LNCAP (cell line): ENCODE measurements around the gene GJB6.

Source experiments
- TF ChIP-seq, protein P1 (sequence below): fragments of 450-650 bp; IDR thresholded peaks from 2 replicates; pipeline ENCODE4 v1.5.1; 2017; ENCODE audit warnings: mild to moderate bottlenecking

The GJB6 gene

DNA sequence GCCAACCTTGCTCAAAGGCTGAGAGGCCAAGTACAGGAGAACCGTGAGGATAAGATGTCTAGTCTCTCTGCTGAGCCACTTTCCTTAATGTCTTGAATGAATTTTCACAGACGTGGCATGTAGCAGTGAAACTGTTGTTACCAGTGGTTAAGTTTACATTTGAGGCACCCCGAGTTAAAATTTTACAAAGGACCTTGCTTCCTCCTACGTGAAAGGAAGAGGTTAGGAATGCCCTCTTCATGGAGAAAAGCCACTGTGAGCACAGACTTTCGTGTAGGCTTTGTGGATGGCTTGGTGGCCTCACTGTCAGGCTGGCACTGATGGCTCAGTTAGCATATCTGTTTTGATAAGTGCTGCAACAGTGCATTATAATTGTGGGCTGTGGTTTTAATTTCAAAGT, 42.0 kb downstream of the GJB6 start:
- TF ChIP-seq, protein P1, sequence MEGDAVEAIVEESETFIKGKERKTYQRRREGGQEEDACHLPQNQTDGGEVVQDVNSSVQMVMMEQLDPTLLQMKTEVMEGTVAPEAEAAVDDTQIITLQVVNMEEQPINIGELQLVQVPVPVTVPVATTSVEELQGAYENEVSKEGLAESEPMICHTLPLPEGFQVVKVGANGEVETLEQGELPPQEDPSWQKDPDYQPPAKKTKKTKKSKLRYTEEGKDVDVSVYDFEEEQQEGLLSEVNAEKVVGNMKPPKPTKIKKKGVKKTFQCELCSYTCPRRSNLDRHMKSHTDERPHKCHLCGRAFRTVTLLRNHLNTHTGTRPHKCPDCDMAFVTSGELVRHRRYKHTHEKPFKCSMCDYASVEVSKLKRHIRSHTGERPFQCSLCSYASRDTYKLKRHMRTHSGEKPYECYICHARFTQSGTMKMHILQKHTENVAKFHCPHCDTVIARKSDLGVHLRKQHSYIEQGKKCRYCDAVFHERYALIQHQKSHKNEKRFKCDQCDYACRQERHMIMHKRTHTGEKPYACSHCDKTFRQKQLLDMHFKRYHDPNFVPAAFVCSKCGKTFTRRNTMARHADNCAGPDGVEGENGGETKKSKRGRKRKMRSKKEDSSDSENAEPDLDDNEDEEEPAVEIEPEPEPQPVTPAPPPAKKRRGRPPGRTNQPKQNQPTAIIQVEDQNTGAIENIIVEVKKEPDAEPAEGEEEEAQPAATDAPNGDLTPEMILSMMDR, result no peak

DNA sequence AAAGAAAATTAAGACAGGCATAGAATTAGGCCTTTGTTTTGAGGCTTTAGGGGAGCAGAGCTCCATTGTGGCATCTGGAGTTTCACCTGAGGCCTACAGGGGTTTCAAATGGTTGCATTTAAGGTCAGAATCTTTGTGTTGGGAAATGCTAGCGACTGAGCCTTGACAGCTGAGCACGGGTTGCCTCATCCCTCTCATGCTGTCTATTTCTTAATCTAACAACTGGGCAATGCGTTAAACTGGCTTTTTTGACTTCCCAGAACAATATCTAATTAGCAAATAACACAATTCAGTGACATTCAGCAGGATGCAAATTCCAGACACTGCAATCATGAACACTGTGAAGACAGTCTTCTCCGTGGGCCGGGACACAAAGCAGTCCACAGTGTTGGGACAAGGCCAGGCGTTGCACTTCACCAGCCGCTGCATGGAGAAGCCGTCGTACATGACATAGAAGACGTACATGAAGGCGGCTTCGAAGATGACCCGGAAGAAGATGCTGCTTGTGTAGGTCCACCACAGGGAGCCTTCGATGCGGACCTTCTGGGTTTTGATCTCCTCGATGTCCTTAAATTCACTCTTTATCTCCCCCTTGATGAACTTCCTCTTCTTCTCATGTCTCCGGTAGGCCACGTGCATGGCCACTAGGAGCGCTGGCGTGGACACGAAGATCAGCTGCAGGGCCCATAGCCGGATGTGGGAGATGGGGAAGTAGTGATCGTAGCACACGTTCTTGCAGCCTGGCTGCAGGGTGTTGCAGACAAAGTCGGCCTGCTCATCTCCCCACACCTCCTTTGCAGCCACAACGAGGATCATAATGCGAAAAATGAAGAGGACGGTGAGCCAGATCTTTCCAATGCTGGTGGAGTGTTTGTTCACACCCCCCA, 43.2 kb downstream of the GJB6 start:
- TF ChIP-seq, protein P1, result no peak

DNA sequence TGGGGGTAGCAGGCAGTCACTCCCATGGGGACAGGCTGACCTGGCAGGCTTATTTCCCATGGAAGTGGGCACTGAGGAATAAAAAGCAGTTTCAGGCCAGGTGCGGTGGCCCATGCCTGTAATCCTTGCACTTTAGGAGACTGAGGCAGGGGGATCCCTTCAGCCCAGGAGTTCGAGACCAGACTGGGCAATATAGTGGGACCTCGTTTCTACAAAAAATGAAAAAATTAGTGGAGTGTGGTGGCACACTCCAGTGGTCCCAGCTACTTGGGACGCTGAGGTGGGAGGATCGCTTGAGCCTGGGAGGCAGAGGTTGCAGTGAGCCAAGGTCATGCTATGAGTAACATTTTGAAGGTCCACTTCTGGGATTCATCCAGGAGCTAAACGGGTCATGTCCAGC, 45.3 kb downstream of the GJB6 start:
- TF ChIP-seq, protein P1, result no peak

DNA sequence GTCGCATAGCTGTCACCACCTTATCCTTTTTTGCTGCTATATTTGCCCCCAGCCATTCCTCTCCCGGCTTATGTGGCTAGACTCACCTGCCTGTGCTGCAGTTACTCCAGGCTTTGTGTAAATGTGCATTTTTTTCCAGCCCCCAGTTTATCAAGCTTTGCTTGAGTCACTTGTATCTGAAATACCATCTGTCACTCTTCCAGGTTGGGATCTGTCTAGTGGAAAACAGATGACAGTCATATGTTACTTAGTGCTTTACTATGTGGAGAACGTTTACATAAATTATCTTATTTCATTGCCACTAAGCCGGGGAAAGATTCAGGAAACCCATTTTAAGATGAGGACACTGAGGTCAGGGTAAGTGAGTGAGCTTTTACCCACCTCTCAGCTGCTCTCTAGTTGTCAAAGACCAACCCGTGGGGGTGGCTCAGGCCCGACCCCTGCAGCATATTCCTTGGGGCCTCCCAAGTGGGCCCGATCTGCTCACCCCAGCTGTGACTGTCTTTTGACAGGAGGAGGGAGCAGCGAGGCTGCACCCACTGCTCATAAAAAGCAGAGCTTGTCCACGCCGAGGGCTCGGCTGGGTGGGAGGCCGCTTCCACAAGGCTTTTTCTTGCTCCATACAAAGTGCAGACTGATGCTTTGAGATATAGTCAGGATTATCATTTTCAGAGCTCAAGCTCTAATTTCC, 46.6 kb downstream of the GJB6 start:
- TF ChIP-seq, protein P1, result no peak

DNA sequence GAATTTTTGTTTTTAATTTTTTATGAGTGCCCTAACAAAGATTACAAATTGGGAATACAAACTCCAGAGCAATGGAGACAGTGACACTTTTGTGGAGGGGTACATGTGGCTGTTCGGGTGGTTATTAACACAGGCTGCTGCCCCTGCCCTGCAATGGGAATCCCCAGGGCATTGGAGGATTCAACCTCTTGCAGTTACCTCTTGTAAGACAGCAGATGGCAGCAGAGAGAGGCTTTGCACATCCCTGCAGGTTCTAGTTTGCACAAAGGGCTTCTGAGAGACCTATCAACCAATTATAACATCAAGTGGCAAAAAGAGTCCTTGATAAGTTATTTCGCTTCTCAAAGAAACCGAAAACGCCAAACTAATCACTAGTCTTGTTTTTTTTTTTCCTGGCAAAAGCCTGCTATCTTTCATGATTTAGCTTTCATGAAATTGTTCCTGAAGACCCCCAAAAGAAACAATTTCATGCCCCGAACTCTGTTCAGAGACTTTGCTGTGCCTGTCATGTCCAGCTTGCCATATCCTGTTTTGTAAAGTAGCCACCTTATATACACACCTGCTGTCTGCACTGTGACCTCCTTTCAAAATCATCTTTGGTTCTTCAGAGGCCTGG, 49.8 kb downstream of the GJB6 start:
- TF ChIP-seq, protein P1, result peak; percentile 72

DNA sequence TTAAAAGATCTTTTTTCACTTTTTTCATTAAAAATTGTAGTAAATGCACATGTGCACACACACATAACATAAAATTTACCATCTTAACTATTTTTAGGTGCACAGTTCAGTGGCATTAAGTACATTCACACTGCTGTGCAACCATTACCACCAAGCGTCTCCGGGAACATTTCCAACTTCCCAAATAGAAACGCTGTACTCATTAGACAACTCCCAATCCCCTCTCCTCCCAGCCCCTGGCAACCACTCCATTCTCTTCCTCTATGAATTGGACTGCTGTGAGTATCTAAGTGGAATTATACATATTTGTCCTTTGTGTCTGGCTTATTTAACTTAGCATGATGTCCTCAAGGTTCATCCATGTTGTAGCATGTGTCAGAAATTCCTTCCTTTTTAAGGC, 50.9 kb downstream of the GJB6 start:
- TF ChIP-seq, protein P1, result no peak

DNA sequence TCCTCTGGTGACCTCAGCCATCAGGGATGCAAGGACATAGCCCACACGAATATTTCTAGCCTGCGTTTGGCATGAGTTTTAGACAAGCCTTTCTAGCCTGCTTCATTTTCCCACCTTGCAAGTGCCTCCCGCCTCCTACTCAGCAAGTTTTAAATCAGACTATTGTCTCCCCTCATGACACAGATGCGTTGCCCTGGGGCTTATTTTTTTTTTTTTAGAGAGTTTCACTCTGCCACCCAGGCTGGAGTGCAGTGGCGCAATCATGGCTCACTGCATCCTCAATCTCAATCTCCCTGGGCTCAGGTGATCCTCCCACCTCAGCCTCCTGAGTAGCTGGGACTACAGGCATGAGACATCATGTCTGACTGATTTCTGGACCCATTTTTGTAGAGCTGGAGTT, 54.0 kb downstream of the GJB6 start:
- TF ChIP-seq, protein P1, result no peak
